Keratinocyte (primary cell): ENCODE measurements around the gene NAALADL2.

Source experiments
- EZH2 ChIP-seq: IDR thresholded peaks from one replicate; pipeline ENCODE4 v1.6.1; 2012; ENCODE audit warnings: inconsistent platforms, mild to moderate bottlenecking, low read length, moderate library complexity
- TF ChIP-seq, protein P1 (sequence below), 3 experiments: IDR thresholded peaks in 1 of 3; conservative IDR thresholded peaks in 1 of 3; optimal IDR thresholded peaks in 1 of 3; 2 replicates in 2 of 3; 3 replicates in 1 of 3; pipeline versions ENCODE3 to v1.5.1; 2011; ENCODE audit warnings: low read length in 3 of 3, mild to moderate bottlenecking in 3 of 3, moderate library complexity in 2 of 3, control low read depth in 1 of 3, inconsistent platforms in 1 of 3; ENCODE audit not compliant: insufficient read depth in 2 of 3; ENCODE audit errors: extremely low read depth in 1 of 3

DNA sequence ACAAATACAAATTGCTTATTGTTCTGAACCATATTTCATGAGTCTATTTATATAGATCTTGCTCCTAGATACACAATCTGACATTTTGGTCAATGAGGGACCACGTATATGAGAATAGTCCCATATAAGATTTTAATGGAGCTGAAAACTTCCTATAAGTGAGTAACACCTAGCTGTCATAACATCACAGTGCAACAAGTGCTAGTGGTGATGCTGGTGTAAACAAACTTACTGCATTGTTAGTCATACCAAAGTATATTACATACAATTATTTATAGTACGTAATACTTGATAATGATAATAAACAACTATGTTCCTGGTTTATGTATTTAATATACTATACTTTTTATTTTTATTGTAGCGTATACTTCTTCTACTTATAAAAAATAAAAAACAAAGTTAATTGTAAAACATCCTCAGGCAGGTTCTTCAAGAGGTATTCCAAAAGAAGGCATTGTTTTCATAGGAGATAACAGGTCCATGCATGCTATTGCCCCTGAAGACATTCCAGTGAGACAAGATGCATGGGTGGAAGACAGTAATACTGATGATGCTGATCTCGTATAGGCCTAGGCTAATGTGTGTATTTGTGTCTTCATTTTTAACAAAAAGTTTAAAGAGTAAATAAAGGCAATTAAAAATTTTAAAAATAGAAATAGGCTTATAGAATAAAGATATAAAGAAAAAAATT lies 46.8 kb upstream of the NAALADL2 start:
- TF ChIP-seq, protein P1, sequence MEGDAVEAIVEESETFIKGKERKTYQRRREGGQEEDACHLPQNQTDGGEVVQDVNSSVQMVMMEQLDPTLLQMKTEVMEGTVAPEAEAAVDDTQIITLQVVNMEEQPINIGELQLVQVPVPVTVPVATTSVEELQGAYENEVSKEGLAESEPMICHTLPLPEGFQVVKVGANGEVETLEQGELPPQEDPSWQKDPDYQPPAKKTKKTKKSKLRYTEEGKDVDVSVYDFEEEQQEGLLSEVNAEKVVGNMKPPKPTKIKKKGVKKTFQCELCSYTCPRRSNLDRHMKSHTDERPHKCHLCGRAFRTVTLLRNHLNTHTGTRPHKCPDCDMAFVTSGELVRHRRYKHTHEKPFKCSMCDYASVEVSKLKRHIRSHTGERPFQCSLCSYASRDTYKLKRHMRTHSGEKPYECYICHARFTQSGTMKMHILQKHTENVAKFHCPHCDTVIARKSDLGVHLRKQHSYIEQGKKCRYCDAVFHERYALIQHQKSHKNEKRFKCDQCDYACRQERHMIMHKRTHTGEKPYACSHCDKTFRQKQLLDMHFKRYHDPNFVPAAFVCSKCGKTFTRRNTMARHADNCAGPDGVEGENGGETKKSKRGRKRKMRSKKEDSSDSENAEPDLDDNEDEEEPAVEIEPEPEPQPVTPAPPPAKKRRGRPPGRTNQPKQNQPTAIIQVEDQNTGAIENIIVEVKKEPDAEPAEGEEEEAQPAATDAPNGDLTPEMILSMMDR (optimal IDR thresholded peaks at IDR 0.05 in 1 of 3, IDR thresholded peaks at IDR 0.05 in 1 of 3, conservative IDR thresholded peaks at IDR 0.05 in 1 of 3; ENCODE audit: extremely low read depth in 1 of 3, insufficient read depth in 2 of 3, low read length in 3 of 3), result no peak
- TF ChIP-seq EZH2, result no peak
